GM12873 (cell line): Measurements from ENCODE around the gene PARD6G.
A peak's percentile ranks its signal among the peaks of the same experiment; 100 is the strongest.

ENCODE experiments used
- TF ChIP-seq, protein P1 (sequence below): IDR thresholded peaks from 2 replicates; pipeline ENCODE4 v1.5.1; 2012; ENCODE audit warnings: low read depth, mild to moderate bottlenecking, moderate library complexity, low read length, control low read depth; ENCODE audit not compliant: insufficient read depth; ENCODE audit errors: missing control alignments

Gene PARD6G, protein sequence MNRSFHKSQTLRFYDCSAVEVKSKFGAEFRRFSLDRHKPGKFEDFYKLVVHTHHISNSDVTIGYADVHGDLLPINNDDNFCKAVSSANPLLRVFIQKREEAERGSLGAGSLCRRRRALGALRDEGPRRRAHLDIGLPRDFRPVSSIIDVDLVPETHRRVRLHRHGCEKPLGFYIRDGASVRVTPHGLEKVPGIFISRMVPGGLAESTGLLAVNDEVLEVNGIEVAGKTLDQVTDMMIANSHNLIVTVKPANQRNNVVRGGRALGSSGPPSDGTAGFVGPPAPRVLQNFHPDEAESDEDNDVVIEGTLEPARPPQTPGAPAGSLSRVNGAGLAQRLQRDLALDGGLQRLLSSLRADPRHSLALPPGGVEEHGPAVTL

DNA sequence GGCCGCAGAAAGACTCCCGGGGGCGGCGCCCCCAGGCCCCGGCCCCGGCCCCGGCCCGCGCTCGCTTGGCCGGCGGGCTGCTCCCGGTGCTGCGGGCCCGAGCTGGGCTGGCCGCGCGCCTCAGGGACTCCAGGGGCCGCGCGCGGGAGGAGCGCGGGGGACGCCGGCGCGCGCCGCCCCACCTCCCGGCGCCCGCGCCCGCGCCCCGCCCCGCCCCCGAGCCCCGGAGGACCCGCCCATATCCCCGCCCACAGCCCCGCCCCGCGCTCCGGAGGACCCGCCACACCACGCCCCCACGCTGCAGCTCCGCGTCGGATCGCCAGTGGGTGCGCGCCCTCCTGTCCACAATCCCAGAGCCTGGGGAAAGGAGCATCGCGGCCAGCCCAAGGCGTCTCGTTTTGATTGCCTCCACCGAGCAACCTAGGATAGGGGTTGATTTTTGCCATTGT, at the start of gene PARD6G:
TSS of gene PARD6G (minus strand) at position 122 of the 449 bp plus-strand sequence. CDS start 166 bp downstream, outside the sequence.
- TF ChIP-seq, protein P1, sequence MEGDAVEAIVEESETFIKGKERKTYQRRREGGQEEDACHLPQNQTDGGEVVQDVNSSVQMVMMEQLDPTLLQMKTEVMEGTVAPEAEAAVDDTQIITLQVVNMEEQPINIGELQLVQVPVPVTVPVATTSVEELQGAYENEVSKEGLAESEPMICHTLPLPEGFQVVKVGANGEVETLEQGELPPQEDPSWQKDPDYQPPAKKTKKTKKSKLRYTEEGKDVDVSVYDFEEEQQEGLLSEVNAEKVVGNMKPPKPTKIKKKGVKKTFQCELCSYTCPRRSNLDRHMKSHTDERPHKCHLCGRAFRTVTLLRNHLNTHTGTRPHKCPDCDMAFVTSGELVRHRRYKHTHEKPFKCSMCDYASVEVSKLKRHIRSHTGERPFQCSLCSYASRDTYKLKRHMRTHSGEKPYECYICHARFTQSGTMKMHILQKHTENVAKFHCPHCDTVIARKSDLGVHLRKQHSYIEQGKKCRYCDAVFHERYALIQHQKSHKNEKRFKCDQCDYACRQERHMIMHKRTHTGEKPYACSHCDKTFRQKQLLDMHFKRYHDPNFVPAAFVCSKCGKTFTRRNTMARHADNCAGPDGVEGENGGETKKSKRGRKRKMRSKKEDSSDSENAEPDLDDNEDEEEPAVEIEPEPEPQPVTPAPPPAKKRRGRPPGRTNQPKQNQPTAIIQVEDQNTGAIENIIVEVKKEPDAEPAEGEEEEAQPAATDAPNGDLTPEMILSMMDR: peak; percentile 4

DNA sequence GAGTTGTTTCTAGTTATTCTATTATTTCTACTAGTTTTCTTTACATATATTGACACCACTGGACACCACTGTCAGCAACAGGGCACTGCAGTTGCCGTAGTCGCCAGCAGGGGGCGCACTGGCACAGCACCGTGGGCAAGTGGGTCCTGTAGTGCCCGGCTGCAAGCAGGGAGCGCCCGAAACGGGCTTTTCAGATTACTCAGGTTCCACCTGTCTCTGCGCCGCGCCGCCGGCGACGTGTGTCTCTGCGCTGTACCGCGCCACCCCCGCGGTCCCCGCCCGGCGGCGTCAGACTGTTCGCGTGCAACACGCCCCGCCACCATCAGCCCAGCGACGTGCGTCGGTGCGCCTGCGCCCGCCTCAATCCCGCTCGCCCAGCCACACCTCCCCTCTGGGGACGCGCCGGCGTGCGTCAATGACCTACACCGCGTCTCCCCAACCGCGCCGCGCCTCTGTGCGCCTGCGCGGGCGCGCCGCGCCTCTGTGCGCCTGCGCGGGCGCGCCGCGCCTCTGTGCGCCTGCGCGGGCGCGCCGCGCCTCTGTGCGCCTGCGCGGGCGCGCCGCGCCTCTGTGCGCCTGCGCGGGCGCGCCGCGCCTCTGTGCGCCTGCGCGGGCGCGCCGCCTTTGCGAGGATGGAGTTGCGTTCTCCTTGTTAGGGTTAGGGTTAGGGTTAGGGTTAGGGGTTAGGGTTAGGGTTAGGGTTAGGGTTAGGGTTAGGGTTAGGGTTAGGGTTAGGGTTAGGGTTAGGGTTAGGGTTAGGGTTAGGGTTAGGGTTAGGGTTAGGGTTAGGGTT, 15.1 kb upstream of the PARD6G start:
- TF ChIP-seq, protein P1: peak; percentile 57

DNA sequence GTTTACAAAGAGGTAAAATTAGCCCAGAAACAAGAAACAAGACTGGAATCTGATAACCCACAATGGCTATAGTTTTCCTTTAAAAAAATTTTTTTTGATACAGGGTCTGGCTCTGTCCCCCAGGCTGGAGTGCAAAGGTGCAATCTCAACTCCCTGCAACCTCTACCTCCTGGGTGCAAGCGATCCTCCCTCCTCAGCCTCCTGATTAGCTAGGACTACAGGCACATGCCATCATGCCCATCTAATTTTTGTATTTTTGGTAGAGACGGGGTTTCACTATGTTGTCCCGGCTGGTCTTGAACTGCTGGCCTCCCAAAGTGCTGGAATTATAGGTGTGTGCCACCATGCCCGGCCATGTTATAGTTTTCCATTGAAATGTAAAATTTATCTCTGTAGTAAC, 12.3 kb upstream of the PARD6G start:
- TF ChIP-seq, protein P1: no peak

DNA sequence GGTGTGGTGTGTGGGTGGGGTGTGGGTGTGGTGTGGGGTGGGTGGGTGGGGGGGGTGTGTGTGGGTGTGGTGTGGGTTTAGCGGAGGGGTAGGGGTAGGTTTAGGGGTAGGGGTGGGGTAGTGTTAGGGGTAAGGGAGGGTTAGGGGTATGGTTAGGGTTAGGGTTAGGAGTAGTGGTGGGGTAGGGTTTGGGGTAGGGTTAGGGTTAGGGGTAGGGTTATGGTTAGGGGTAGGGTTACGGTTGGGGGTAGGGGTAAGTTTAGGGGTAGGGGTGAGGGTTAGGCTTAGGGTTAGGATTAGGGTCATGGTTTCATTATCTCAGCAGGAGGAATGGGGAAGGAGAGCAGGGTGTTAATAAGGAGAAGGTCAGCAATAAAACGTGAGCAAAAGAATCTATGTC, 11.3 kb upstream of the PARD6G start:
- TF ChIP-seq, protein P1: no peak

DNA sequence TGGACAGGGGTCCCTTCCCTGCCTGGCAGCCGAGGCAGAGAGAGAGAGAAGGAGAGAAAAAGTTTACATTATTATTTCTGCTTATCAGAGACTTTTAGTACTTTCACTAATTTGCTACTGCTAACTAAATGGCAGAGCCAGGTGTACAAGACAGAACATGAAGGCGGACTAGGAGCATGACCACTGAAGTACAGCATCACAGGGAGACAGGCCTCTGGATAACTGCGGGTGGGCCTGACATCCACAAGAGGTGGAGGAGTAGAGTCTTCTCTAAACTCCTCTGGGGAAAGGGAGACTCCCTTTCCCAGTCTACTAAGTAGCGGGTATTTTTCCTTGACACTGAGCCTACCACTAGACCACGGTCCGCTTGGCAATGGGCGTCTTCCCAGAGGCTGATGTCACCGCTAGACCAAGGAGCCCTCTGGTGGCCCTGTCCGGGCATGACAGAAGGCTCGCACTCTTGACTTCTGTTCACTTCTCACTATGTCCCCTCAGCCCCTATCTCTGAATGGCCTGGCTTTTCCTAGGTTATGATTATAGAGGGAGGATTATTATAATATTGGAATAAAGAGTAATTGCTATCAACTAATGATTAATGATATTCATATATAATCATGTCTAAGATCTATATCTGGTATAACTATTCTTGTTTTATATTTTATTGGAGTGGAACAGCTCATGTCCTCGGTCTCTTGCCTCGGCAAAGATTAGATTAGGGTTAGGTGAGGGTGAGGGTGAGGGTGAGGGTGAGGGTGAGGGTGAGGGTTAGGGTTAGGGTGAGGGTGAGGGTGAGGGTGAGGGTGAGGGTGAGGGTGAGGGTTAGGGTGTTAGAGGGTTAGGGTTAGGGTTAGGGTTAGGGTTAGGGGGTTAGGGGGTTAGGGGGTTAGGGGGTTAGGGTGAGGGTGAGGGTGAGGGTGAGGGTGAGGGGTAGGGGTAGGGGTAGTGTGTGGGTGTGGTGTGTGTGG, 10.5 kb upstream of the PARD6G start:
- TF ChIP-seq, protein P1: peak; percentile 86

DNA sequence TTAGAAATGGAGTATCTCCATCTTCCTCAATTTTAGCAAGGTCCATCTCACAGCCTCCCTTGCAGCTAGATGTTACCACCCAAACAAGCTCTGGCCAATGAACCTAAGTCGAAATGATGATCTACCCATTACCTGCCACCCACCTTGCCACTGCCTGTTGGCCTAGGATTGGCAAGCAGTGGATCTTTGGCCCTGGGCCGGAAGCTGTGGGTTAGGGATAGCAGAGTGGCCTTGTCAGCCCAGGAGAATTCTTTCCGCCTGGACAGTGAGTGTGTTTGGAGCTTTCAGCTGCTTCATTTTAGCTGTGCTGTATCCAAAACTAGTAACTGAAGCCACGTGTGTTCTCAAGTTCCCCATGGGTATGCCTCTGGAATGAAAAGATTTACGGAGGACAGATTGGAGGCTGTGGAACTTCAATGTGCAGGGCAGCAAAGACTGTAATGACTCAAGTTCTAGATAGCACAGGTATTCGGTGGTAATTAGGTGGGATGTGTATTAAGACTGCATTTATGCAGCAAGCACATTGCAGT, 7.7 kb upstream of the PARD6G start:
- TF ChIP-seq, protein P1: no peak
